Dedifferentiated amniotic fluid mesenchymal stem cell (primary cell): Measurements from ENCODE around the gene PHLDA2.
"Not testable (repeated sequence)": the region's sequence is repeated elsewhere in the genome, so short reads cannot be mapped to it uniquely, and the experiment has no call there.

Experiments
- DNase-seq: peaks from one replicate; pipeline ENCODE4 v3.0.0-alpha.2; 2016; ENCODE audit errors: extremely low spot score

Gene PHLDA2

GRCh38 chr11:2945031-2945756, 16.0 kb upstream of the PHLDA2 start:
- peak; percentile 89 for DNase-seq

GRCh38 chr11:2944530-2944929, 15.3 kb upstream of the PHLDA2 start:
- DNase-seq = no peak

DNA sequence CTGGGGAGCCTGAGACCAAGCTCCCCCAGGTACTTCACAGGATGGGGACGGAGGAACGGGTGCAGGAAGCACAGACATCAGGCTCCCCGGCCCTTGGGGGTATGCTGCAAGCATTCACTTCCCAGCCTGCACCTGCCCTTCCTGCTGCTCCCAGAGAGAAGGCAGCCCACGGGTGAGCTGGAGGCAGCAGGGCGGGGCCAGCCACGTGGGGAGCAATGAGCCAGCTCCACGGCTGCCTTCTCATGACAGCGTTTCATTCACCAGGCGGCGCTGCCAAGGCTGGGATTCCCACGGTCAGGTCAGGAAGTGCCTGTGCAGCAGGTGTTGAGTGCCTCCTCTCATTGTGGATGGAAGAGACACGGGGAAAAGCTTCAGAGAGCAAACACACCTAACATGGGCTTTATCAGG, 14.5 kb upstream of the PHLDA2 start:
- DNase-seq = no peak

- DNase-seq = no peak
These were observed 13.9 kb upstream of the PHLDA2 start for GRCh38 chr11:2942872-2943710.

DNA sequence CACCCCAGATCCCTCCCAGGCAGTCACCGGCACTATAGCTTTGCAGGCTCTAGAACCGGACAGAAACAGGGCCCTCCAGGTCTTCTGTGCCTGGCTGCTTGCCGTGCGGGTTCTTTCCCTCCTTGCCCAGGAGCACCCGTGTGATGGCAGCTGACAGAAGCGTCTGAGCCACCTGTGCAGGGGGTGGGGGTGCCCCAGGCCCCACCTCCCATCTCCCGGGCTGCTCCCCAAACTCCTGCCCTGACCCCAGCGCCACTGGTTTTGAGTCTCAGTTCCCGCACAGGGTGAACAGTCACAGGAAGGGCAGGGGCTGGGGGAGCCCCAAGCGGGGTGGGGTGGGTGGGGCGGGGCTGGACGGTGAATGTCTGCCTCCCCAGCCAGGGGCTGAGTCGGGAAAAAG, 13.2 kb upstream of the PHLDA2 start:
- DNase-seq = no peak

GRCh38 chr11:2940921-2941821, 12.0 kb upstream of the PHLDA2 start:
- no peak for DNase-seq

- DNase-seq = no peak
These were observed 11.1 kb upstream of the PHLDA2 start for GRCh38 chr11:2940147-2940920.

DNA sequence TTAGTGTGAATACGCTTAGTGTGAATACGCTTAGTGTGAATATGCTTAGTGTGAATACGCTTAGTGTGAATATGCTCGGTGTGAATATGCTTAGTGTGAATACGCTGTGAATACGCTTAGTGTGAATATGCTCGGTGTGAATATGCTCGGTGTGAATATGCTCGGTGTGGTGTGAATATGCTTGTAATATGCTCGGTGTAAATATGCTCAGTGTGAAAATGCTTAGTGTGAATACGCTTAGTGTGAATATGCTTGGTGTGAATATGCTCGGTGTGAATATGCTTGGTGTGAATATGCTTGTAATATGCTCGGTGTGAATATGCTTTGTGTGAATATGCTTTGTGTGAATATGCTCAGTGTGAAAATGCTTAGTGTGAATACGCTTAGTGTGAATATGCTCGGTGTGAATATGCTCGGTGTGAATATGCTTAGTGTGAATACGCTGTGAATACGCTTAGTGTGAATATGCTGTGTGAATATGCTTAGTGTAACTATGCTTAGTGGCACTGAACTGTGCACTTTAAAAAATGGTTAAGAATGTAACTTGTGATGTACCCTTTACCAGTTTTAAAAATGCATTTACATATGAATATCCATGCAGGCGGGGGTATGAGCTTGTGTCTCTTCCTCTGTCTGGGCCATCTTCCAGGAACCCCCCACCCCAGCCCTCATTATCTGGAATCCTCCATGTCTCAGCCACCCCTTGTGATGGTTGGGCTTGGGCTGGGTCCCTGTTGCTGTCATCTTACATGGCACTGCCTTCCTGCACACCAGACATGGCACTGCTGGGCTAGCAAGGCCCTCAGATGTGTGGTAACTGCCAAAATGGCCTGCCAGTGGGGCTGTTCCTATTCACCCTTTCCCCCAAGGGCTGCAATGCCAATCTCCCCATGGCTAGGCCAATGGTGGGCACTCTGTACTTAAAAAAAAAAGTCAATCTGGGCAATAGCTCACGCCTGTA, 9.5 kb upstream of the PHLDA2 start:
- DNase-seq = not testable (repeated sequence)

GRCh38 chr11:2937641-2938457, 8.6 kb upstream of the PHLDA2 start:
- DNase-seq = not testable (repeated sequence)

DNA sequence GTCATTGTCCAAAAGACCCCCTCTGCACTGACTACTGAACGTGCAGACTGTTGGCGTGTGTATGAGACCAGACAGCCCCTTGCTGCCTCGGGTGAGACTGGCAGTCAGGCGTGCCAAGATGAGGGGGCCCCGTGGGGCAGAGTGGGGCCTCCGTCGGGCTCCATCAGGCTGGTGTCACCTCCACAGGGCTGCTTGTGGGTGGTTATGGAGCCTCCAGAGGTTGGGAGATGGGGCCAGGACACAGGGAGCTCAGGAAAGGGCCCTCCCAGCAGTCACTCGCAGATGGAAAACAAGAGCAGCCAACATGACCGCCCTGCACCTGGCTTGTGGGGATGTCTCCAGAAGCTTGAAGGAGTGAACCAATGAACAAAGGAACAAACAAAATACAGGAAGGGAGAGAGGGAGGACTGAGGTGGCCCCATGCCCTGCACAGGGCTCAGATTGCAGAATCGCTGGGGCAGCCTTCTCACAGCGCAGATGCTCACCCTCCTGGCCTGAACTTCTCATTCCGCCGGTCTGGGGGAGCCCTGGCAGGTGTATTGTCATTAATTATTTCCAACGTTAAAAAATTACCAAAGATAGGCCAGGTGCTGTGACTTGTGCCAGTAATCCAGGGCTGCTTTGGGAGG, 5.5 kb upstream of the PHLDA2 start:
- no peak for DNase-seq

DNA sequence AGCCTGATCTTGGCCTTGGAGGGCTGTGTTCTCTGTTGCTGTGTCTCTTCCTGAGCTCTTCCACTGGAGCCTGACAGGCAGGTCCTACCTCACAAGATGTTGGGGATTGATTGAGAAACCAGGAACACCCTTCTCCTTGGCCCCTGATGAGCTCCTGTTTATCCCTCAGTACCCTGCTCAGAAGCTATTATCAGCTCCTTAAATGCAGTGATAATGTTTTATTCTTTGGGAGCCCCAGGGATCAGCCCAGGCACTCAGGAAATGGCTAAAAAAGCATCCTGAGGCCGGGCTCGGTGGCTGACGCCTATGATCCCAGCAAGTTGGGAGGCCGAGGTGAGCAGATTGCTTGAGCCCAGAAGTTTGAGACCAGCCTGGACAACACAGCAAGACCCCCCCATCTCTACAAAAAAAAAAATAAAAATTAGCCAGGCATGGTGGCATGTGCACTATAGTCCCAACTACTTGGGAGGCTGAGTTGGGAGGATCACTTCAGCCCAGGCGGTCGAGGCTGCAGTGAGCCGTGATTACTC, 4.9 kb upstream of the PHLDA2 start:
- DNase-seq = no peak

DNA sequence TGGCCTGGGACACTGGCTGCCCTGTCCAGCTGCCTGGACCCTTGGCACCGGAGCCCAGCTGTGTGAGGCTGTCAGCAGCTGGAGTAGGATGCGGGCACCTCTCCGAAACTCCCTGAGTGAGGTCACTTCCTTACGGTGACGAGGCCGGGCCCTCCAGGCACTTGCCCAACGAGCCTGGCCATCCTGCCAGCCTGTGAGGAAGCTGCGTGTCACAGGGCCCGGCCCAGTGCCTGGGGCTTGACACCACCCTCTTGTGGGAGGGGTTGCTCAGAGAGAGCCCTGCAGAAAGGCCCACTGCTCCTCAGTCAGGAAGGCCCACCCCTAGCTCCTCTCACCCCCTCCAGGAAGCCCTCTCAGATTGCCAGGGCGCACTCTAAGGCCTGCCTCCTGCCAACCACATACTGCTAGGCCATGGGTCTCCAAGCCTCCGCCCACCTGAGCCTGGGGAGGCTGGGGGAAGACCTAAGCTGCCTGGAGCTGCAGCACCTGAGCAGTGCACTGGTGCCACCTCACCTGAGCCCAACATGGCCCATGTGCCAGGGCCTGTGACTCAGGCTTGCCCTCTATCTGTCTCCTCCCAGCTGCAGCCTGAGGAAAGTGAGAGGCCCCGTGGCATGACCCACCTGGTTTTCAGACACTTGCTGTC, 4.3 kb upstream of the PHLDA2 start:
- peak; percentile 34 for DNase-seq

DNA sequence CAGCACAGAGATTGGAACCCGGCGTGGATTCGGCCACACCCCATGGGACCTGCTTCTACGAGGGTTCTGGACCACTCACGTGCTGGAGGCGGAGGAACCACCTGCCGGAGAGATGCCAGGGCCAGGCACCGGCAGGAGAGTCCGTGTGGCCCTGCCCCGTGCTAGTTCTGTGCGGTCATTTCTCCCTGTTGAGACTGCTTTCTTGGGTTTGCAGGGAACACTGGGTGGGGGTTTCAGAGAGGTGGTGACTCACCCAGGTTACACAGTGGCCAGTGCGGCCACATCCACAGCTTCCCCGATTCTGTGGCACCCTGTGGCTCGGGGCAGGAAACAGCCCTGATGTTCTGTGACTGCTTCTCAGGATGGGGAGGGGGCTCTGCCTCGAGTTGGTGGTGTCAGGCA, 3.6 kb upstream of the PHLDA2 start:
- DNase-seq = no peak

GRCh38 chr11:2931771-2932738, 2.8 kb upstream of the PHLDA2 start:
- DNase-seq = no peak

DNA sequence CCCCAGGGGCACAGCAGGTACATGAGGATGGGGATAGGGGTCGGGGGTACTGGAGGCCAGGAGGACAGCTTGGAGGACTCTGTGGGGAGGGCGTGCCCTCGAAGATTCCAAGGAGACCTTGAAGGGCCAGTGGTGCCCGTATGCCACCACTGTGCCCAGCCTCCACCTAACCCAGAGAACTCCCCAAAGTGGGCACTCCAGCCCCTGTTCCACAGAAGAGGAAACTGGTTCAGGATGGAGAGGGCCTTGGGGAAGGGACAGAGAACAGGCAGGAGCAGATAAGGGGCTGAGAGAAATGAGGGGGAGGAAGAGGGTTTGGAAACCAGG, 2.2 kb upstream of the PHLDA2 start:
- no peak for DNase-seq

DNA sequence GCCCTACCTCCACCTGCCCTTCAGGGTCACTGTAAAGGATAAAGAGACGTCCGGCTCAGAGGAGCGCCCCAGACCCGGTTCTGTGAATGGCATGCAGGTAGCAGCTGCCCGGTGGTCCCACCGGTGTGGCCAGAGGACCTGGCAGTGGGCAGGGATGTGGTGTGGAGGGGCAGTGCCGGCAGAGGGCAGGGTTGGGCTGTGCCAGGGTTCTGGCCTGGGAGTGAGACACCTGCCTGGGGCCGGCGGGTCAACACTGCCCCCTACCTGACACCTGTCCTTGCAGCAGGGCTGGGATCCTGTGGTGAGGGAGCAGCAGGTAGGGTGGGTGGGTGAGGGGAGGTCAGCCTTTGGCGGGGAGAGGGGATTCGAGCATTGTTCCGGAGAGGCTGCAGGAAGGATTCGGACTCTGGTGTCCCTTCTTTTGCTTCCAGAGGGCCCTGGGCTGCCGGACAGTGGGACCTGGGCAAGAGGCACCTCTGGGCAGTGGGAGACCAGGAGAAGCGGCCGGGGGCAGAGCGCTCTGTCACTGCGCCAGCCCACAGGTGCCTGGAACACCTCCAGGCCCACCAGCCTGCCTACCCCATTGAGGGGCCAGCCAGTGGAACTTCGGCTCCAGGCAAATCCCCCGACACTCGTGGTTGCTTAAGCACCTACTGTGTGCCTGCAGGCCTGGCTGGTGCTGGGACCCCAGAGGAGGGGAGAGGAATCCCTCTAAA, 1.6 kb upstream of the PHLDA2 start:
- DNase-seq = no peak
